Measurements from ENCODE around the gene UPF3A.

Gene UPF3A

DNA sequence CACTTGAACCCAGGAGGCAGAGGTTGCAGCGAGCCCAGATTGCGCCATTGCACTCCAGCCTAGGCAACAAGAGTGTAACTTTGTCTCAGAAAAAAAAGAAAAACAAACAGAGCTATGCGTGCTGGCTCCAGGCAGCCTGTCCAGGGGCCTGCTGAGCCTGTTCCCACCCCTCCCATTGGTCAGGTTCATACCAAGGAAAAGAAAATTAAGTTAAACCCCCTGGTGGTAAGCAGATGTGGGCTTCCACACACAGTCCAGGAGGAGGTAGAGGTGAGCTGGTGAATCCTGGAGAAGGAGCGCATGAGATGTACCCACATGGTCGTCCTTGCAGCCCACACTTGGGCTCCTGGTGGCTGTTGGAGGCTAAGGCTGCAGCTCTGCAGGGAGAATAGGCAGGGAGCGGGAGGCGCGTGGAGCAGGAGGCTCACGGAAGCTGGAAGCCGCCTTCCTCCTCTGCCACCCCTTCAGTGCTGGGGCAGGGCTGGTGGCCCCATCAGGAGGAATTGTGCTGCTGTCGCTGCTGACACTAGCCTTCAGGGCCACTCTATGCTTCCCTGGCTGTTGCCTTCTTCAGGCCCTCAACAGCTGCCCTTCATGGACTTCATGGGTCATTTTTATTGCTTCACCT is 22.4 kb downstream of the UPF3A start:
- Histone ChIP-seq H3K79me2 (ENCODE audit: insufficient read depth, low read length) (no peaks in the 10 kb centered on the region), H3K36me3 (ENCODE audit: insufficient read depth, low read length) (peaks cover 64% of the 10 kb centered on the region; the same call in 1 of the 2 replicates), H3K4me2 (ENCODE audit: low read depth, low read length, poor library complexity, severe bottlenecking) (no peak overlapping the region), H3K4me3 (ENCODE audit: low read length, poor library complexity, severe bottlenecking) (no peak overlapping the region), H3K9ac (ENCODE audit: low read depth, low read length, poor library complexity, severe bottlenecking) (no peak overlapping the region), H3K4me1 (ENCODE audit: insufficient read depth, low read length, poor library complexity, severe bottlenecking) (no peaks in the 10 kb centered on the region), H3K9me2 (replicated peaks; ENCODE audit: low read depth, low read length) (no peaks in the 10 kb centered on the region), H3K9me3 (ENCODE audit: insufficient read depth, low read depth, low read length) (no peaks in the 10 kb centered on the region), H3F3A (ENCODE audit: low read depth) (no peaks in the 10 kb centered on the region), H2AFZ (ENCODE audit: low read length) (no peak overlapping the region), H3K27me3 (ENCODE audit: insufficient read depth, low read length, poor library complexity, severe bottlenecking) (no peaks in the 10 kb centered on the region), H4K20me1 (ENCODE audit: insufficient read depth, low read length, poor library complexity, severe bottlenecking) (no peaks in the 10 kb centered on the region)
- TF ChIP-seq EZH2phosphoT487 (IDR thresholded peaks at IDR 0.05; ENCODE audit: borderline replicate concordance) = no peak
- TF ChIP-seq, protein P1, sequence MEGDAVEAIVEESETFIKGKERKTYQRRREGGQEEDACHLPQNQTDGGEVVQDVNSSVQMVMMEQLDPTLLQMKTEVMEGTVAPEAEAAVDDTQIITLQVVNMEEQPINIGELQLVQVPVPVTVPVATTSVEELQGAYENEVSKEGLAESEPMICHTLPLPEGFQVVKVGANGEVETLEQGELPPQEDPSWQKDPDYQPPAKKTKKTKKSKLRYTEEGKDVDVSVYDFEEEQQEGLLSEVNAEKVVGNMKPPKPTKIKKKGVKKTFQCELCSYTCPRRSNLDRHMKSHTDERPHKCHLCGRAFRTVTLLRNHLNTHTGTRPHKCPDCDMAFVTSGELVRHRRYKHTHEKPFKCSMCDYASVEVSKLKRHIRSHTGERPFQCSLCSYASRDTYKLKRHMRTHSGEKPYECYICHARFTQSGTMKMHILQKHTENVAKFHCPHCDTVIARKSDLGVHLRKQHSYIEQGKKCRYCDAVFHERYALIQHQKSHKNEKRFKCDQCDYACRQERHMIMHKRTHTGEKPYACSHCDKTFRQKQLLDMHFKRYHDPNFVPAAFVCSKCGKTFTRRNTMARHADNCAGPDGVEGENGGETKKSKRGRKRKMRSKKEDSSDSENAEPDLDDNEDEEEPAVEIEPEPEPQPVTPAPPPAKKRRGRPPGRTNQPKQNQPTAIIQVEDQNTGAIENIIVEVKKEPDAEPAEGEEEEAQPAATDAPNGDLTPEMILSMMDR (conservative IDR thresholded peaks at IDR 0.05; ENCODE audit: low read length) = no peak

DNA sequence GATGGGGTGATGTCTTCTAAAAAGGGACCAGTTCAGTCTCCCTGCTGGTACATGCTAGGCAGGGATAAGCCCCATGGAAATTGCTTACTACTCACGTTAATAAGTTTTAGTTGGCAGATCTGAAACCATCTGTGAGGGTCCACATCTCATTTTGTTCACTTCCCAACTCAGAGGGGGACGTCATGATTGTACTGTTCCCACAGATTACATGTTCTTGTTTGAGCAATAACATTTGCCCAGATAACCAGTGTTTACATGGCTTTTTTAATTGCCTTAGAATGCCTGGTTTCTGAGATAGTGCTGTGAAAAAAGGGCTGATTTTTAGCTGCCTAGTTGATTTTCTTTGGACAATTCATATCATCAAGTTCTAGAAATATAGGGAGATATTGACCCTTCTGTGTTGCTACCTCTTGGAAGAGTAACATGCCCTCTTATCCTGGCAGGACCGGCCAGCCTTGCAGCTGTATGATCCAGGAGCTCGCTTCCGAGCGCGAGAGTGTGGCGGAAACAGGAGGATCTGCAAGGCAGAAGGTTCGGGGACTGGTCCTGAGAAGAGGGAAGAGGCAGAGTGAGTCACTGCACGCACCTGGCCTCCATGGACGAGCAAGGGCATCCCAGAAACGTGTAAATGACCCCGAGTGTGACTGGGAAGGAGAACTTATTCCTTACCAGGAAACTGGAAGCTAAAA is 23.1 kb downstream of the UPF3A start:
- no peaks in the 10 kb centered on the region for H3K9me2 ChIP-seq (replicated peaks; ENCODE audit: low read depth, low read length)
- no peaks in the 10 kb centered on the region for H3K79me2 ChIP-seq (ENCODE audit: insufficient read depth, low read length)
- H3F3A ChIP-seq (ENCODE audit: low read depth) = no peaks in the 10 kb centered on the region
- no peak overlapping the region for H2AFZ ChIP-seq (ENCODE audit: low read length)
- H3K4me2 ChIP-seq (ENCODE audit: low read depth, low read length, poor library complexity, severe bottlenecking) = no peak overlapping the region
- no peaks in the 10 kb centered on the region for H3K27me3 ChIP-seq (ENCODE audit: insufficient read depth, low read length, poor library complexity, severe bottlenecking)
- no peak for TF ChIP-seq EZH2phosphoT487 (IDR thresholded peaks at IDR 0.05; ENCODE audit: borderline replicate concordance)
- TF ChIP-seq, protein P1 (conservative IDR thresholded peaks at IDR 0.05; ENCODE audit: low read length) = no peak
- no peaks in the 10 kb centered on the region for H4K20me1 ChIP-seq (ENCODE audit: insufficient read depth, low read length, poor library complexity, severe bottlenecking)
- no peaks in the 10 kb centered on the region for H3K9me3 ChIP-seq (ENCODE audit: insufficient read depth, low read depth, low read length)
- H3K9ac ChIP-seq (ENCODE audit: low read depth, low read length, poor library complexity, severe bottlenecking) = no peak overlapping the region
- peaks cover under 1% of the 10 kb centered on the region for H3K4me1 ChIP-seq (ENCODE audit: insufficient read depth, low read length, poor library complexity, severe bottlenecking)
- H3K4me3 ChIP-seq (ENCODE audit: low read length, poor library complexity, severe bottlenecking) = no peak overlapping the region
- peaks cover 58% of the 10 kb centered on the region; the same call in 1 of the 2 replicates for H3K36me3 ChIP-seq (ENCODE audit: insufficient read depth, low read length)

DNA sequence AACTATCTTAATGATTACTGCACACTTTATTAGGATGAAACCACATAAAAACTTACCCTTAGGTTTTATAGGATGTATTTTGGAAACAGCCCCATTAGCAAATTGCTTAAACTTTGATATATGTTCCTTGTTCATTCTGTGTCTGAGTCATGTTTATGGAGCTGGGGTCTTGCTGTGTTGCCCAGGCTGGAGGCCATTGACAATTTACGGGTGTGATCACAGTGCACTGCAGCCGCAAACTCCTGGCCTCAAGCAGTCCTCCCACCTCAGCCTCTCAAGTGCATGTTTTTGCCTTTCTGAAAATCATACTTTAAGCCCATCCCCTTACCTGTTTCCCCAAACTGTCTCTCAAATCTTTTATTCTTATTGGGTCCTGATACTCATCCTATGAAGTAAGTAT is 27.7 kb downstream of the UPF3A start:
- TF ChIP-seq, protein P1 (conservative IDR thresholded peaks at IDR 0.05; ENCODE audit: low read length) = no peak
- no peak for TF ChIP-seq EZH2phosphoT487 (IDR thresholded peaks at IDR 0.05; ENCODE audit: borderline replicate concordance)
- H3K9me3 ChIP-seq (ENCODE audit: insufficient read depth, low read depth, low read length) = no peaks in the 10 kb centered on the region
- H3K79me2 ChIP-seq (ENCODE audit: insufficient read depth, low read length) = peaks cover 7% of the 10 kb centered on the region
- H3K27me3 ChIP-seq (ENCODE audit: insufficient read depth, low read length, poor library complexity, severe bottlenecking) = no peaks in the 10 kb centered on the region
- peaks cover 20% of the 10 kb centered on the region; the same call in 1 of the 2 replicates for H3K36me3 ChIP-seq (ENCODE audit: insufficient read depth, low read length)
- no peak overlapping the region for H3K4me3 ChIP-seq (ENCODE audit: low read length, poor library complexity, severe bottlenecking)
- peaks cover 33% of the 10 kb centered on the region for H3K4me1 ChIP-seq (ENCODE audit: insufficient read depth, low read length, poor library complexity, severe bottlenecking)
- H3F3A ChIP-seq (ENCODE audit: low read depth) = peaks cover 5% of the 10 kb centered on the region; the same call in 1 of the 2 replicates
- H2AFZ ChIP-seq (ENCODE audit: low read length) = no peak overlapping the region
- no peaks in the 10 kb centered on the region for H4K20me1 ChIP-seq (ENCODE audit: insufficient read depth, low read length, poor library complexity, severe bottlenecking)
- H3K4me2 ChIP-seq (ENCODE audit: low read depth, low read length, poor library complexity, severe bottlenecking) = no peak overlapping the region
- H3K9ac ChIP-seq (ENCODE audit: low read depth, low read length, poor library complexity, severe bottlenecking) = no peak overlapping the region
- H3K9me2 ChIP-seq (replicated peaks; ENCODE audit: low read depth, low read length) = no peaks in the 10 kb centered on the region

Measured in Loucy (cell line).